Activated CD4-positive, alpha-beta memory T cell treated with anti-CD3 and anti-CD28 coated beads for 36 hours (primary cell): ENCODE results near the gene INPP5E. TPM values are rescaled to one million over a fixed set of nuclear protein-coding genes. Genes with fewer than 3 reads are reported as not detected.
A peak's percentile ranks its signal among the peaks of the same experiment; 100 is the strongest.

Experiments used
- CTCF ChIA-PET: fragments of 350-600 bp; sonication (Branson Sonifier 250); formaldehyde crosslinking; loops from one replicate; lab custom pipeline; 2021; ENCODE audit warnings: antibody characterized with exemption, inconsistent platforms; lab: Charles Lee
- POLR2A ChIA-PET: fragments of 350-600 bp; sonication (Branson Sonifier 250); formaldehyde crosslinking; loops from one replicate; lab custom pipeline; 2021; ENCODE audit warnings: antibody characterized with exemption; lab: Charles Lee
- DNase-seq: peaks from one replicate; pipeline ENCODE4 v3.0.0-alpha.2; 2020
- H3K27ac Mint-ChIP-seq: one replicate; pipeline ENCODE4 v1.8.0; 2021; ENCODE audit warnings: mixed read lengths
- H3K27me3 Mint-ChIP-seq: one replicate; pipeline ENCODE4 v1.8.0; 2021; ENCODE audit warnings: mixed read lengths
- H3K36me3 Mint-ChIP-seq: one replicate; pipeline ENCODE4 v1.8.0; 2021; ENCODE audit warnings: mixed read lengths
- H3K4me1 Mint-ChIP-seq: one replicate; pipeline ENCODE4 v1.8.0; 2021; ENCODE audit warnings: low read depth, mixed read lengths
- H3K4me3 Mint-ChIP-seq: one replicate; pipeline ENCODE4 v1.8.0; 2021; ENCODE audit warnings: mild to moderate bottlenecking, mixed read lengths
- H3K9me3 Mint-ChIP-seq: one replicate; pipeline ENCODE4 v1.8.0; 2021; ENCODE audit warnings: mixed read lengths
- intact Hi-C: fragments of 100-400 bp; cut with micrococcal nuclease; formaldehyde crosslinking; loops from one replicate; pipeline ENCODE4 v1.15.1; 2023
- total RNA-seq, 2 experiments: library from RNA; stranded (reverse); gene quantifications; one replicate each; pipeline ENCODE4 v1.2.3, GENCODE V29; 2021

INPP5E gene, protein sequence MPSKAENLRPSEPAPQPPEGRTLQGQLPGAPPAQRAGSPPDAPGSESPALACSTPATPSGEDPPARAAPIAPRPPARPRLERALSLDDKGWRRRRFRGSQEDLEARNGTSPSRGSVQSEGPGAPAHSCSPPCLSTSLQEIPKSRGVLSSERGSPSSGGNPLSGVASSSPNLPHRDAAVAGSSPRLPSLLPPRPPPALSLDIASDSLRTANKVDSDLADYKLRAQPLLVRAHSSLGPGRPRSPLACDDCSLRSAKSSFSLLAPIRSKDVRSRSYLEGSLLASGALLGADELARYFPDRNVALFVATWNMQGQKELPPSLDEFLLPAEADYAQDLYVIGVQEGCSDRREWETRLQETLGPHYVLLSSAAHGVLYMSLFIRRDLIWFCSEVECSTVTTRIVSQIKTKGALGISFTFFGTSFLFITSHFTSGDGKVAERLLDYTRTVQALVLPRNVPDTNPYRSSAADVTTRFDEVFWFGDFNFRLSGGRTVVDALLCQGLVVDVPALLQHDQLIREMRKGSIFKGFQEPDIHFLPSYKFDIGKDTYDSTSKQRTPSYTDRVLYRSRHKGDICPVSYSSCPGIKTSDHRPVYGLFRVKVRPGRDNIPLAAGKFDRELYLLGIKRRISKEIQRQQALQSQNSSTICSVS
- total RNA-seq = 10 to 100 TPM; 18.8 to 21.3 TPM

- Mint-ChIP-seq H3K4me3 (peak within 1 kb of the TSS; percentile 88), H3K9me3 (no peaks in the 10 kb centered on the region), H3K4me1 (peaks cover 23% of the 10 kb centered on the region), H3K27ac (peak within 1 kb of the TSS; percentile 23), H3K36me3 (peaks cover 18% of the 10 kb centered on the region), H3K27me3 (no peaks in the 10 kb centered on the region)
- DNase-seq = peak; percentile 84
- intact Hi-C loops = loop anchor here (1.0 to 5.0 kb wide), 4 partner anchors 28 to 77 kb away; partner anchors contain the start of genes DNLZ, SEC16A and SNAPC4
- CTCF ChIA-PET = interaction anchor here (0.8 to 1.5 kb wide), 5 partner anchors 16 to 76 kb away, joined by 3 to 12 read pairs (median 3); partner anchors contain the start of gene DNLZ
- POLR2A ChIA-PET = interaction anchor here (1.0 to 1.3 kb wide), 2 partner anchors 13 to 28 kb away, joined by 3 read pairs; no protein-coding TSS in a partner anchor
Measured at GRCh38 chr9:136439481-136440408, at the start of gene INPP5E. Gene INPP5E (minus strand): TSS chr9:136439845. CDS start chr9:136439419, 426 bp downstream.

DNA sequence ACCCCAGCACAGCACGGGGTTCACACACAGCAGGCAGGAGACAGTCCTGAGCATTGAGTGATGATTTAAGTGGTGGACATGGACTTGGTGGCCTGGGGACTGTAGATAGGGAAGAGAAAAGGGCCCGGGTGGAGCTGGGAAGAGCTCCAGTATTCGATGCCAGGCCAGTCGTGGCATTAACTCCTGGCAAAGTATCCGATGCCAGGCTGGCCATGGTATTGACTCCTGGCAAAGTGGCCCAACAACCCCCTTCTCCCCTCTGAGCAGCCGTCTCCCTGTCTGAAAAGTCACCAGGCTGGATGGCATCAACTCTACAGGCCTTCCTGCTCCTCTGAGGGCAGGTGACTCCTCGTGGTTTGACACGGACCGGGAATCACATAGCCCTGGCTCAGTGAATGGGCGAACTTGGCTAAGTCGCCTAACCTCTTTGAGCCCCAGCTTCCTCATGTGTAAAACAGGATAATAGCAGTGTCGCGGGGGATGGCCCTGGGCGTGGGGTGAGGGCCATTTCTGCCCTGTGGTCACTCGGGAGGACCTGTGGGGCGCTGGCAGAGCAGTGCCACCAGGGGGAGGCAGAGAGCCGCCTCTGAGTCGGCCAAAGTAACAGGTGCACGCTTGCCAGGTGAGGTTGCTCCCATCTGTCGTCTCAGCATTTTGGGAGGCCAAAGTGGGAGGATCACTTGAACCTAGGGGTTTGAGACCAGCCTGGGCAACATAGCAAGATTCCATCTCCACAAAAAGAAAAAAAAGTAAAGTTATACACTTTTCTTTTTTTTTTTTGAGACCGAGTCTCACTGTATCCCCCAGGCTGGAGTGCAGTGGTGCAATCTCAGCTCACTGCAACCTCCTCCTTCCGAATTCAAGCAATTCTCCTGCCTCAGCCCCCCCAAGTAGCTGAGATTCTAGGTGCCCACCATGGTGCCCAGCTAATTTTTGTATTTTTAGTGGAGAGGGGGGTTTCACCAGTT, 48.9 kb upstream of the INPP5E start:
- DNase-seq = peak; percentile 83
- intact Hi-C loops = no loop called here
- H3K9me3 Mint-ChIP-seq = no peaks in the 10 kb centered on the region

DNA sequence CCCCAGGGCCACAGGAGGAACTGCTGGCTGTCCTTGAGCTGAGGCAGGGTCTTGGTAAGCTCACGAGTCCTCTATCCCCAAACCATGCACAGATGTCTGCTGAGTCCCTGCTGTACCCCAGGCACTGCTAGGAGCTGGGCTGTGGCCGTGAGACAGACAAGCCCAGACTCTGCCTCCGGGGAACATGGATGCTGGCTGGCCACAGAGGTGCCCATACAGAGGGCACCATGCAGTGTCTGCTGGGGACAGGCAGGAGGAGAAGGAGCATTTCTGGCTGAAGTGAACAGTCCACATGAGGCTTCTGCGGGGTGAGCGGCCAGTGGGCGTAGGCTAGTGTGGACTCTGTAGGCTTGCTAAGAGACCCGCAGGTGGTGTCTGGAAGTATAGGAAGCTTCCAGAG, 48.0 kb upstream of the INPP5E start:
- ChIA-PET CTCF (interaction anchor here (0.6 to 9.0 kb wide), 17 partner anchors 9 to 239 kb away, joined by 3 to 106 read pairs (median 4); partner anchors contain the start of gene NOTCH1), POLR2A (no interaction called here)
- intact Hi-C loops = no loop called here

More for the DNA sequence above, 48.9 kb upstream of the INPP5E start:
- Mint-ChIP-seq H3K27me3 (no peaks in the 10 kb centered on the region), H3K27ac (no peak overlapping the region), H3K4me1 (peaks cover 3% of the 10 kb centered on the region), H3K36me3 (no peaks in the 10 kb centered on the region), H3K4me3 (no peak overlapping the region)
- POLR2A ChIA-PET = no interaction called here
- CTCF ChIA-PET = interaction anchor here (0.6 to 9.0 kb wide), 19 partner anchors 8 to 238 kb away, joined by 3 to 106 read pairs (median 4); partner anchors contain the start of gene NOTCH1

DNA sequence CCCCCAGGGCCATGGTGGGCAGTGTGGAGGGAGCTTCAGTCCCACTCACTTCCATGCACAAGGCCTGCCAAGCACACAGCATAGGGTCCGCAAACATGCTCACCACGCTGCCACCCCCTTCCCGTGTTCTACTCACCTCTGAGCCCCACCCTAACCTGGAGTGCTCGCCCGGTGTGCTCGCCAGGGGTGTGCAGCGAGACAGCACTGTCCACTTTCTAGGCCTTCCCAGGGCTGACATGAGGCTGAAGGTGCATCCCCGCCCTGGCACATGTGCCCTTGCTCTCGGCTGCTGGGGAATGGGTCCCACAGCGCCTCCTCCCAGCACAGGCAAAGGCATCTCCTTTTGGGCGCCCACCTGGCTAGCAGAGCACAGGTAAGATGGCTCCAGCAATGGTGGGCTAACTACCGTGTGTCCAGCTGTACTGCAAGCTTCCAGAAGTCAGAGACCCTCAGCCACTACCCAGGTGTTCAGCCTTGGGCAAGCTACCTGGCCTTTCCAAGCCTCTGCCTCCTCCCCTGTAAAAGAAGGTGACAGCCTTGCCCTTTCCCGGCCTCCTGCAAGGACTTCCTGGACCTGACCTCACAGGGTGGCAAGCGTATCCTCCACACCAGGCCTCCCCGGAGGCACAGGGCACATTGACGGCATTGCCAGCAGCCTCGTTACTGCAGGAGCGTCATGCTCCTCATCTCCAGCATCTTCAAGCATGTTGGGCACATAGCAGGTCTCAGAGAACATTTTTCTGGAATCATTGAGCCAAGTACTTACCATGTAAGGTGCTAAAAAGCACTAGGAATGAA, 47.4 kb upstream of the INPP5E start:
- intact Hi-C loops = no loop called here
- CTCF ChIA-PET = interaction anchor here (0.8 to 9.0 kb wide), 18 partner anchors 9 to 240 kb away, joined by 3 to 106 read pairs (median 4); no protein-coding TSS in a partner anchor
- H3K9me3 Mint-ChIP-seq = no peaks in the 10 kb centered on the region
- H3K27me3 Mint-ChIP-seq = no peaks in the 10 kb centered on the region
- H3K36me3 Mint-ChIP-seq = peaks cover 2% of the 10 kb centered on the region
- POLR2A ChIA-PET = no interaction called here
- H3K27ac Mint-ChIP-seq = no peak overlapping the region
- no peak overlapping the region for H3K4me3 Mint-ChIP-seq
- no peak for DNase-seq
- H3K4me1 Mint-ChIP-seq = peaks cover 7% of the 10 kb centered on the region

More for the DNA sequence above, 48.0 kb upstream of the INPP5E start:
- DNase-seq = no peak
- Mint-ChIP-seq H3K4me3 (no peak overlapping the region), H3K4me1 (peaks cover 3% of the 10 kb centered on the region), H3K9me3 (no peaks in the 10 kb centered on the region), H3K27ac (no peak overlapping the region), H3K27me3 (no peaks in the 10 kb centered on the region), H3K36me3 (peaks cover 2% of the 10 kb centered on the region)

DNA sequence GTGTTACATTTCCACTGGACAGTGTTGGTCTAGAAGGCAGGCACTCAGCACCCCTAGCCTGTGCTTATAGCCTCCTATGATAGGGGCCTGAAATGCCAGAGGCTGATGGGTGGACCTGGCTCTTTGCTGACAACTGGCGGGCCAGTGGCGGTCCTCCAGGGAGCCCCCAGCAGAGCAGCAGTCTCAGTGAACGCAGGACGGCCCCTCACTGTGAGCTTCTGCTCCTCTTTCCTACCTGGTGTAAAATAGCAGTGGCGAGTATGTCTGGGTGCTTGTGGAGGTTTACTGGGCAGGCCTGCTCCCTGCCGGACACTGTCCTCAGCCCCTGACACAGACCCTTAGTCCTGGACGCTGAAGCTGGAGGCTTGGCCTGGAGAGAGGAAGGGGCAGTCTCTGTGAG, 46.5 kb upstream of the INPP5E start:
- Mint-ChIP-seq H3K4me3 (no peak overlapping the region), H3K27me3 (no peaks in the 10 kb centered on the region), H3K27ac (no peak overlapping the region), H3K9me3 (no peaks in the 10 kb centered on the region), H3K4me1 (peaks cover 16% of the 10 kb centered on the region), H3K36me3 (peaks cover 4% of the 10 kb centered on the region)
- intact Hi-C loops = no loop called here
- no peak for DNase-seq
- CTCF ChIA-PET = interaction anchor here (0.7 to 9.0 kb wide), 20 partner anchors 10 to 207 kb away, joined by 3 to 106 read pairs (median 6); partner anchors contain the start of gene DNLZ
- POLR2A ChIA-PET = no interaction called here

DNA sequence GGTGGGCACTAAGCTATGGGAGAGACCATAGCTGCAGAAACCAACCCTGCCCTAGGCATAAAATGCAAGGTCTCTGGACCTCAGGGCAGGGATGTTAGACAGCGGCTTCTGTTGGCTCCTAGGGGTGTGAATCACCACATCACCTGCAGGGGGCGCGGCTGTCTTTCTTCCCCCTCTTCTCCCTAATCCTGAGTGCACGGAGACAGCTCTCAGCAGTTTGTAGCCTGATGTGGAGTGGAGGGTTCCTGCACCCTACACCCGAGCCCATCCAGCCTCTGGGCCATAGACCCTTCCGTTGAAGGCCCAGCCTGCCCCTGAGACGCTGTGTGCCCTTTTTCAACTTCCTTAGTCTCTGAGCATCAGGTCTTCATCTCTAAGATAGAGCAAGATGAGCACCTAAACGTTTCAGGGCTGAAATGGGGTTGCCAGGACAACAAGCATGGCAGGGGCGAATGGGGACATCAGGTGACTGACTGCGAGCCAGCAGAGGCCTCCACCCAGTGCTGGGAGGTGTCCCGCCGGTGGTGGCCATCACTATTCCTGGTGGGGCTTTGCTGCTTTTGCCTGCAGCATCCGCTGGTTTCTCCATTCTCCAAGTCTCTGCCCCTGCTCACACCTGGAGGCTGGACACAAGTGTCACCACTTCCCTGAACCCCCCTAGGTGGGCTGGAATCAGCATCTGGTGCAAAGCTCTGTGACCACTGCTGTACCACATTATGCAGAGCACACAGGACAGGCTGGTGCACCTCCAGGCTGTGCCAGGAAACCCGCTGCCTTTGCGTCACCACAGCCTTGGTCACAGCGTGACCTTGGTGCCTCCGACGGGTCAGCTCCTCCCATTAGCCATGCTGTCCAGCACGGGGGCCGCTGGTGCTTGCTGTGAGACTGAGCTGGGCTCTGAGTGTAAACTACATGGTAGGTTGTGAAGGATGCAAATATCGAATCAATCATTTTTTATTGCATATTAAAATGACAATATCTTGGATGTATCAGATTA, 45.7 kb upstream of the INPP5E start:
- POLR2A ChIA-PET = interaction anchor here (1.3 kb wide), 2 partner anchors 54 to 243 kb away, joined by 3 to 7 read pairs; no protein-coding TSS in a partner anchor
- peaks cover 19% of the 10 kb centered on the region for H3K4me1 Mint-ChIP-seq
- no peaks in the 10 kb centered on the region for H3K27me3 Mint-ChIP-seq
- peaks cover 5% of the 10 kb centered on the region for H3K36me3 Mint-ChIP-seq
- H3K9me3 Mint-ChIP-seq = no peaks in the 10 kb centered on the region
- no peak overlapping the region for H3K27ac Mint-ChIP-seq
- CTCF ChIA-PET = interaction anchor here (0.6 to 9.0 kb wide), 32 partner anchors 15 to 562 kb away, joined by 3 to 106 read pairs (median 4); partner anchors contain the start of gene DNLZ
- H3K4me3 Mint-ChIP-seq = peak overlapping the region; percentile 50
- intact Hi-C loops = loop anchor here (1.0 kb wide), 2 partner anchors 146 to 159 kb away; no protein-coding TSS in a partner anchor
- peak; percentile 91 for DNase-seq

- Mint-ChIP-seq H3K4me3 (peak overlapping the region; percentile 50), H3K36me3 (peaks cover 10% of the 10 kb centered on the region), H3K4me1 (peaks cover 25% of the 10 kb centered on the region), H3K27me3 (no peaks in the 10 kb centered on the region), H3K27ac (no peak overlapping the region), H3K9me3 (no peaks in the 10 kb centered on the region)
- ChIA-PET POLR2A (interaction anchor here (0.6 to 1.3 kb wide), 3 partner anchors 55 to 244 kb away, joined by 3 to 7 read pairs (median 3); no protein-coding TSS in a partner anchor), CTCF (interaction anchor here (0.6 to 9.0 kb wide), 25 partner anchors 39 to 563 kb away, joined by 3 to 106 read pairs (median 4); partner anchors contain the start of gene AGPAT2)
- DNase-seq = no peak
- intact Hi-C loops = loop anchor here (1.0 to 5.0 kb wide), 4 partner anchors 47 to 367 kb away; partner anchors contain the start of genes INPP5E and TMEM250
Measured at GRCh38 chr9:136484153-136485048, 44.8 kb upstream of the INPP5E start.

GRCh38 chr9:136483589-136484152, 44.0 kb upstream of the INPP5E start:
- intact Hi-C loops = loop anchor here (1.0 to 5.0 kb wide), 9 partner anchors 46 to 740 kb away; partner anchors contain the start of genes DNLZ, INPP5E, NOTCH1 and PHPT1
- ChIA-PET POLR2A (interaction anchor here (0.6 kb wide), 1 partner anchor 109 kb away, joined by 3 read pairs; no protein-coding TSS in a partner anchor), CTCF (interaction anchor here (0.6 to 9.0 kb wide), 13 partner anchors 16 to 219 kb away, joined by 3 to 106 read pairs (median 5); no protein-coding TSS in a partner anchor)
- H3K4me3 Mint-ChIP-seq = peak overlapping the region; percentile 77
- H3K4me1 Mint-ChIP-seq = peaks cover 27% of the 10 kb centered on the region
- peak; percentile 96 for DNase-seq
- no peaks in the 10 kb centered on the region for H3K9me3 Mint-ChIP-seq
- H3K36me3 Mint-ChIP-seq = peaks cover 10% of the 10 kb centered on the region
- peak overlapping the region; percentile 98 for H3K27ac Mint-ChIP-seq
- H3K27me3 Mint-ChIP-seq = no peaks in the 10 kb centered on the region
